Measurements from ENCODE around the gene CDH13. TPM values are rescaled to one million over a fixed set of nuclear protein-coding genes. Genes with fewer than 3 reads are reported as not detected.

The CDH13 gene
- total and polyA plus RNA-seq, 2 of the 8 experiments (the other 6 are each of a cell fraction or from before 2014, with no cell fraction given), result 2.3 to 2.4 TPM

- TF ChIP-seq NANOG (IDR thresholded peaks at IDR 0.05; ENCODE audit: insufficient read depth, low read depth, low read length, poor library complexity, severe bottlenecking) (no peak), HDAC6 (IDR thresholded peaks at IDR 0.05; ENCODE audit: low read depth, low read length) (no peak)
Measured at GRCh38 chr16:82955741-82956348, 329.1 kb downstream of the CDH13 start (continued).
